Brain microvascular endothelial cell (primary cell): ENCODE data around the gene WRAP73.

Source experiments
- DNase-seq: peaks from one replicate; pipeline ENCODE4 v3.0.0-alpha.2; 2020
- H3K27ac ChIP-seq: fragments of 250-450 bp; sonication (Bioruptor Pico); 2 replicates; pipeline ENCODE4 v1.5.1; 2020; ENCODE audit warnings: mild to moderate bottlenecking, moderate library complexity
- H3K27me3 ChIP-seq: fragments of 250-450 bp; sonication (Bioruptor Pico); replicated peaks from 2 replicates; pipeline ENCODE4 v1.5.1; 2020; ENCODE audit warnings: mild to moderate bottlenecking
- H3K36me3 ChIP-seq: fragments of 250-450 bp; sonication (Bioruptor Pico); replicated peaks from 2 replicates; pipeline ENCODE4 v1.5.1; 2020; ENCODE audit warnings: mild to moderate bottlenecking
- H3K4me3 ChIP-seq: 2 replicates; pipeline ENCODE4 v1.5.1; 2011; ENCODE audit warnings: low read depth, mild to moderate bottlenecking, control low read depth, low read length, moderate library complexity
- in situ Hi-C: cut with HindIII; loops from 2 replicates; pipeline ENCODE4 v1.10.0; 2017; ENCODE audit warnings: low sequenced_read_pairs, low pct_ligation_motif_present
- TF ChIP-seq, protein P1 (sequence below): IDR thresholded peaks from 2 replicates; pipeline ENCODE4 v1.5.1; 2011; ENCODE audit warnings: low read depth, mild to moderate bottlenecking, moderate library complexity, low read length, control low read depth, inconsistent platforms; ENCODE audit errors: missing control alignments

The WRAP73 gene

GRCh38 chr1:3644273-3644672 is 5.6 kb downstream of the WRAP73 start:
- TF ChIP-seq, protein P1, sequence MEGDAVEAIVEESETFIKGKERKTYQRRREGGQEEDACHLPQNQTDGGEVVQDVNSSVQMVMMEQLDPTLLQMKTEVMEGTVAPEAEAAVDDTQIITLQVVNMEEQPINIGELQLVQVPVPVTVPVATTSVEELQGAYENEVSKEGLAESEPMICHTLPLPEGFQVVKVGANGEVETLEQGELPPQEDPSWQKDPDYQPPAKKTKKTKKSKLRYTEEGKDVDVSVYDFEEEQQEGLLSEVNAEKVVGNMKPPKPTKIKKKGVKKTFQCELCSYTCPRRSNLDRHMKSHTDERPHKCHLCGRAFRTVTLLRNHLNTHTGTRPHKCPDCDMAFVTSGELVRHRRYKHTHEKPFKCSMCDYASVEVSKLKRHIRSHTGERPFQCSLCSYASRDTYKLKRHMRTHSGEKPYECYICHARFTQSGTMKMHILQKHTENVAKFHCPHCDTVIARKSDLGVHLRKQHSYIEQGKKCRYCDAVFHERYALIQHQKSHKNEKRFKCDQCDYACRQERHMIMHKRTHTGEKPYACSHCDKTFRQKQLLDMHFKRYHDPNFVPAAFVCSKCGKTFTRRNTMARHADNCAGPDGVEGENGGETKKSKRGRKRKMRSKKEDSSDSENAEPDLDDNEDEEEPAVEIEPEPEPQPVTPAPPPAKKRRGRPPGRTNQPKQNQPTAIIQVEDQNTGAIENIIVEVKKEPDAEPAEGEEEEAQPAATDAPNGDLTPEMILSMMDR, result no peak
- Histone ChIP-seq H3K4me3 (no peak overlapping the region), H3K27me3 (no peaks in the 10 kb centered on the region), H3K27ac (no peak overlapping the region), H3K36me3 (peaks cover 11% of the 10 kb centered on the region)
- in situ Hi-C loops, result no loop called here
- DNase-seq, result no peak

GRCh38 chr1:3642919-3643675 is 6.8 kb downstream of the WRAP73 start:
- H3K27ac ChIP-seq, result no peak overlapping the region
- H3K36me3 ChIP-seq, result peaks cover 16% of the 10 kb centered on the region
- no peak overlapping the region for H3K4me3 ChIP-seq
- H3K27me3 ChIP-seq, result no peaks in the 10 kb centered on the region
- no peak for DNase-seq
- TF ChIP-seq, protein P1, result no peak
- in situ Hi-C loops, result no loop called here

DNA sequence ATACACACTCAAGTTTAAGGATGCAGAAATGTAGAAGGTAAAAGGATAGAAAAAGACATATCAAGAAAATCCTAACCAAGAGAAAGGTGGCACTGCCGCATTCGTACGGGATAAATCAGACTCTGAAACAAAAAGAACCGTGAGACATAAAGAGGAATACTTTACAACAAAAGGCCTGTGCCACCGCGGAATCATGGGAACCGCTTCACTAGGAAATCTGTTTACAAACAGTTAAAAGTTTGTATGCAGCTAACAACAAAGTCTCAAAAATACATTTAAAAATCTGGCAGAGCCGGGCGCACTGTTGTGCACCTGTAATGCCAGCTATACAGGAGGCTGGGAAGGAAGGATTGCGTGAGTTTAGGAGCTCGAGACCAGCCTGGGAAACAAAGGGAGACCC is 8.1 kb downstream of the WRAP73 start:
- in situ Hi-C loops, result no loop called here
- TF ChIP-seq, protein P1, result no peak
- no peak for DNase-seq
- Histone ChIP-seq H3K27me3 (no peaks in the 10 kb centered on the region), H3K27ac (no peak overlapping the region), H3K4me3 (no peak overlapping the region), H3K36me3 (peaks cover 23% of the 10 kb centered on the region)

- in situ Hi-C loops, result no loop called here
Measured at GRCh38 chr1:3641046-3641760, 8.7 kb downstream of the WRAP73 start.

GRCh38 chr1:3640121-3640837 is 9.6 kb downstream of the WRAP73 start:
- TF ChIP-seq, protein P1, result no peak
- in situ Hi-C loops, result no loop called here
- DNase-seq, result no peak
- peaks cover 33% of the 10 kb centered on the region for H3K36me3 ChIP-seq
- no peak overlapping the region for H3K4me3 ChIP-seq
- no peaks in the 10 kb centered on the region for H3K27me3 ChIP-seq
- H3K27ac ChIP-seq, result no peak overlapping the region

More at GRCh38 chr1:3641046-3641760, 8.7 kb downstream of the WRAP73 start:
- TF ChIP-seq, protein P1, result no peak
- Histone ChIP-seq H3K4me3 (no peak overlapping the region), H3K27me3 (no peaks in the 10 kb centered on the region), H3K27ac (no peak overlapping the region), H3K36me3 (peaks cover 28% of the 10 kb centered on the region)
- no peak for DNase-seq
